Fibroblast of pulmonary artery (primary cell): ENCODE data around the gene MYO15A.

Experiments
- DNase-seq: peaks from one replicate; pipeline ENCODE4 v3.0.0-alpha.2; 2010; ENCODE audit warnings: low read depth
- H3K4me3 ChIP-seq: replicated peaks from 2 replicates; pipeline ENCODE4 v1.5.1; 2011; ENCODE audit warnings: low read depth, mild to moderate bottlenecking, control low read depth, low read length, moderate library complexity
- CTCF ChIP-seq: IDR thresholded peaks from 2 replicates; pipeline ENCODE4 v1.5.1; 2011; ENCODE audit warnings: mild to moderate bottlenecking, control low read depth, low read length, inconsistent platforms; ENCODE audit errors: missing control alignments

MYO15A gene

GRCh38 chr17:18173740-18174139, 65.2 kb downstream of the MYO15A start:
- no peak overlapping the region for H3K4me3 ChIP-seq
- DNase-seq: no peak
- TF ChIP-seq CTCF: no peak

GRCh38 chr17:18176176-18176575, 67.6 kb downstream of the MYO15A start:
- H3K4me3 ChIP-seq: no peak overlapping the region
- no peak for DNase-seq
- TF ChIP-seq CTCF: no peak

- DNase-seq: no peak
- no peak overlapping the region for H3K4me3 ChIP-seq
- no peak for TF ChIP-seq CTCF
Observed at GRCh38 chr17:18177133-18177532, 68.6 kb downstream of the MYO15A start.

GRCh38 chr17:18177722-18178121, 69.2 kb downstream of the MYO15A start:
- no peak overlapping the region for H3K4me3 ChIP-seq
- no peak for DNase-seq
- TF ChIP-seq CTCF: no peak

- TF ChIP-seq CTCF: no peak
- H3K4me3 ChIP-seq: no peak overlapping the region
- no peak for DNase-seq
Observed at GRCh38 chr17:18179196-18179595, 70.6 kb downstream of the MYO15A start.

- no peak for TF ChIP-seq CTCF
- no peak for DNase-seq
- no peak overlapping the region for H3K4me3 ChIP-seq
Observed at GRCh38 chr17:18179804-18180203, 71.2 kb downstream of the MYO15A start.

- no peak for TF ChIP-seq CTCF
- peak; percentile 43 for DNase-seq
- no peak overlapping the region for H3K4me3 ChIP-seq
Observed at GRCh38 chr17:18181358-18181757, 72.8 kb downstream of the MYO15A start.
